HEK293 (cell line): Measurements from ENCODE around the gene CACNB2.

Experiments used
- CTCF ChIA-PET: fragments of 350-600 bp; formaldehyde crosslinking; extraction: SDS; loops from one replicate; lab custom pipeline; 2021; ENCODE audit warnings: antibody characterized with exemption; lab: Yijun Ruan, JAX
- POLR2A ChIA-PET: fragments of 300-600 bp; formaldehyde crosslinking; extraction: SDS; loops from one replicate; lab custom pipeline; 2020; ENCODE audit warnings: antibody characterized with exemption, inconsistent platforms; lab: Yijun Ruan, JAX
- H3K27ac ChIP-seq: fragments of 200-500 bp; sonication (Bioruptor generic); 2 replicates; pipeline ENCODE4 v1.5.1; 2014; ENCODE audit warnings: low read depth, low read length, control low read depth, inconsistent platforms; ENCODE audit errors: extremely low read depth
- H3K36me3 ChIP-seq, 2 experiments: fragments of 200-500 bp in 1 of 2; sonication (Bioruptor generic) in 1 of 2; 1 replicate in 1 of 2; 2 replicates in 1 of 2; pipeline ENCODE4 v1.5.1; 2014 to 2017; ENCODE audit warnings: inconsistent platforms in 2 of 2, low read length in 2 of 2; ENCODE audit not compliant: control insufficient read depth in 2 of 2, insufficient read depth in 1 of 2
- H3K4me1 ChIP-seq: fragments of 200-500 bp; sonication (Bioruptor generic); 2 replicates; pipeline ENCODE4 v1.5.1; 2014; ENCODE audit warnings: mild to moderate bottlenecking, low read length, inconsistent platforms; ENCODE audit not compliant: control insufficient read depth, insufficient read depth
- H3K4me3 ChIP-seq: 2 replicates; pipeline ENCODE4 v1.5.1; 2011; ENCODE audit warnings: low read depth, mild to moderate bottlenecking, control low read depth, low read length, moderate library complexity
- H3K9me3 ChIP-seq: fragments of 200-500 bp; sonication (Bioruptor generic); 2 replicates; pipeline ENCODE4 v1.5.1; 2014; ENCODE audit warnings: low read depth, low read length, inconsistent platforms; ENCODE audit not compliant: control insufficient read depth, insufficient read depth
- GFI1B ChIP-seq: fragments of 450-650 bp; formaldehyde crosslinking; IDR thresholded peaks from 2 replicates; pipeline ENCODE4 v1.5.1; 2016; ENCODE audit warnings: missing biosample characterization, missing genetic modification characterization
- HOXA7 ChIP-seq: sonication (generic); formaldehyde crosslinking; IDR thresholded peaks from 2 replicates; pipeline ENCODE4 v1.8.1; 2022; ENCODE audit warnings: missing genetic modification reagents, borderline replicate concordance
- KLF8 ChIP-seq: fragments of 450-650 bp; formaldehyde crosslinking; IDR thresholded peaks from 2 replicates; pipeline ENCODE4 v1.5.1; 2016; ENCODE audit warnings: missing biosample characterization, missing genetic modification characterization
- ZNF223 ChIP-seq: fragments of 450-650 bp; formaldehyde crosslinking; IDR thresholded peaks from 2 replicates; pipeline ENCODE4 v1.5.1; 2016; ENCODE audit warnings: missing biosample characterization, missing genetic modification characterization
- ZNF23 ChIP-seq: fragments of 450-650 bp; formaldehyde crosslinking; IDR thresholded peaks from 2 replicates; pipeline ENCODE4 v1.5.1; 2016; ENCODE audit warnings: missing biosample characterization, missing genetic modification characterization, borderline replicate concordance
- ZNF274 ChIP-seq, 2 experiments: fragments of 200-500 bp in 1 of 2; fragments of 450-650 bp in 1 of 2; sonication (Bioruptor generic) in 1 of 2; formaldehyde crosslinking in 1 of 2; IDR thresholded peaks; 2 replicates each; pipeline versions ENCODE4 v1.5.1 to v1.6.1; 2014 to 2016; ENCODE audit warnings: borderline replicate concordance in 1 of 2, inconsistent platforms in 1 of 2, low read length in 1 of 2, missing biosample characterization in 1 of 2, missing genetic modification characterization in 1 of 2
- ZNF324 ChIP-seq: fragments of 450-650 bp; formaldehyde crosslinking; IDR thresholded peaks from 2 replicates; pipeline ENCODE4 v1.5.1; 2016; ENCODE audit warnings: missing biosample characterization, missing genetic modification characterization
- ZNF391 ChIP-seq: fragments of 450-650 bp; formaldehyde crosslinking; IDR thresholded peaks from 2 replicates; pipeline ENCODE4 v1.5.1; 2016; ENCODE audit warnings: low read depth, missing biosample characterization, missing genetic modification characterization, borderline replicate concordance
- ZNF510 ChIP-seq: fragments of 450-650 bp; formaldehyde crosslinking; IDR thresholded peaks from 2 replicates; pipeline ENCODE4 v1.5.1; 2018; ENCODE audit warnings: mild to moderate bottlenecking, missing genetic modification characterization, missing biosample characterization; ENCODE audit not compliant: insufficient replicate concordance
- ZNF558 ChIP-seq: fragments of 450-650 bp; formaldehyde crosslinking; IDR thresholded peaks from 2 replicates; pipeline ENCODE4 v1.5.1; 2016; ENCODE audit warnings: missing biosample characterization, missing genetic modification characterization
- ZNF561 ChIP-seq: fragments of 450-650 bp; IDR thresholded peaks from 2 replicates; pipeline ENCODE4 v1.5.1; 2018; ENCODE audit warnings: missing biosample characterization, missing genetic modification characterization, borderline replicate concordance
- ZNF610 ChIP-seq: fragments of 450-650 bp; formaldehyde crosslinking; IDR thresholded peaks from 2 replicates; pipeline ENCODE4 v1.5.1; 2016; ENCODE audit warnings: missing biosample characterization, missing genetic modification characterization, borderline replicate concordance
- ZNF623 ChIP-seq: fragments of 450-650 bp; formaldehyde crosslinking; IDR thresholded peaks from 2 replicates; pipeline ENCODE4 v1.5.1; 2016; ENCODE audit warnings: missing biosample characterization, missing genetic modification characterization
- ZNF768 ChIP-seq: fragments of 450-650 bp; formaldehyde crosslinking; IDR thresholded peaks from 2 replicates; pipeline ENCODE4 v1.5.1; 2018; ENCODE audit warnings: missing biosample characterization, mild to moderate bottlenecking, missing genetic modification characterization
- ZNF777 ChIP-seq: fragments of 450-650 bp; formaldehyde crosslinking; IDR thresholded peaks from 2 replicates; pipeline ENCODE4 v1.5.1; 2017; ENCODE audit warnings: missing biosample characterization, missing genetic modification characterization, borderline replicate concordance
- ZSCAN23 ChIP-seq: fragments of 450-650 bp; formaldehyde crosslinking; IDR thresholded peaks from 2 replicates; pipeline ENCODE4 v1.5.1; 2016; ENCODE audit warnings: missing biosample characterization, missing genetic modification characterization
- TF ChIP-seq, protein P1 (sequence below): fragments of 450-650 bp; formaldehyde crosslinking; IDR thresholded peaks from 2 replicates; pipeline ENCODE4 v1.5.1; 2016; ENCODE audit warnings: missing biosample characterization, missing genetic modification characterization
- TF ChIP-seq, protein P2 (sequence below): fragments of 450-650 bp; formaldehyde crosslinking; IDR thresholded peaks from 2 replicates; pipeline ENCODE4 v1.5.1; 2016; ENCODE audit warnings: missing biosample characterization, missing genetic modification characterization
- TF ChIP-seq, protein P3 (sequence below): fragments of 450-650 bp; formaldehyde crosslinking; IDR thresholded peaks from 2 replicates; pipeline ENCODE4 v1.5.1; 2017; ENCODE audit warnings: missing biosample characterization, missing genetic modification characterization
- TF ChIP-seq, protein P4 (sequence below): fragments of 450-650 bp; IDR thresholded peaks from 2 replicates; pipeline ENCODE4 v1.5.1; 2018; ENCODE audit warnings: missing biosample characterization, missing genetic modification characterization
- TF ChIP-seq, protein P5 (sequence below): fragments of 450-650 bp; formaldehyde crosslinking; IDR thresholded peaks from 2 replicates; pipeline ENCODE4 v1.5.1; 2016; ENCODE audit warnings: missing biosample characterization, missing genetic modification characterization
- TF ChIP-seq, protein P6 (sequence below): fragments of 450-650 bp; formaldehyde crosslinking; IDR thresholded peaks from 2 replicates; pipeline ENCODE4 v1.5.1; 2017; ENCODE audit warnings: missing biosample characterization, missing genetic modification characterization
- TF ChIP-seq, protein P7 (sequence below): fragments of 450-650 bp; formaldehyde crosslinking; IDR thresholded peaks from 2 replicates; pipeline ENCODE4 v1.5.1; 2017; ENCODE audit warnings: missing biosample characterization, missing genetic modification characterization

CACNB2 gene

DNA sequence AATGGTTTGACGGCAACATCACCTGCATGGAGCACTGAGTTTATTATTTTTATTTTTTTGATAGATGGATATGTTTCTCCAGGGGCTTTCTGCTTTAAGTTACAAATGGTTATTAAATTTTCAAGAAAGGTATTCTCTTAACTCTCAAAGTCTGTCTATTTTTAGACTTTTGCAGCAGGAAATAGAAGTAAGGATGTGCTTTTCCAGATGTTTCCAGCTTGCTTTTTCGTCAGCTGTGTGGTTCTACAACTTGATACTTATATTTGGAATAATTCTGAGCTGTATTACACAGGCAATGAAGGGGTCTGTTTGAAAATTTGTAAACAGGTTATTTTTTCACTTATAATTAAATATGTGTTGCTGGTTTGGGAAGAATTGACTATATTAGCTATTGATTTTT, 69.0 kb downstream of the CACNB2 start:
- Histone ChIP-seq H3K36me3 (no peaks in the 10 kb centered on the region), H3K9me3 (no peaks in the 10 kb centered on the region), H3K4me1 (no peaks in the 10 kb centered on the region), H3K27ac (no peak overlapping the region), H3K4me3 (no peak overlapping the region)
- POLR2A ChIA-PET = no interaction called here
- CTCF ChIA-PET = interaction anchor here (0.5 to 0.9 kb wide), 4 partner anchors 29 to 967 kb away, joined by 3 to 4 read pairs (median 4); no protein-coding TSS in a partner anchor
- TF ChIP-seq ZNF223 (tag by site-specific recombination) (no peak), ZNF558 (no peak), ZNF23 (tag by site-specific recombination) (no peak), GFI1B (tag by site-specific recombination) (no peak), ZNF777 (tag by site-specific recombination) (no peak), HOXA7 (CRISPR knock-in tag) (no peak), ZNF510 (tag by site-specific recombination) (no peak), ZNF561 (tag by site-specific recombination) (no peak), ZNF623 (tag by site-specific recombination) (no peak), ZNF610 (tag by site-specific recombination) (no peak), ZNF391 (no peak)
- TF ChIP-seq, protein P1, sequence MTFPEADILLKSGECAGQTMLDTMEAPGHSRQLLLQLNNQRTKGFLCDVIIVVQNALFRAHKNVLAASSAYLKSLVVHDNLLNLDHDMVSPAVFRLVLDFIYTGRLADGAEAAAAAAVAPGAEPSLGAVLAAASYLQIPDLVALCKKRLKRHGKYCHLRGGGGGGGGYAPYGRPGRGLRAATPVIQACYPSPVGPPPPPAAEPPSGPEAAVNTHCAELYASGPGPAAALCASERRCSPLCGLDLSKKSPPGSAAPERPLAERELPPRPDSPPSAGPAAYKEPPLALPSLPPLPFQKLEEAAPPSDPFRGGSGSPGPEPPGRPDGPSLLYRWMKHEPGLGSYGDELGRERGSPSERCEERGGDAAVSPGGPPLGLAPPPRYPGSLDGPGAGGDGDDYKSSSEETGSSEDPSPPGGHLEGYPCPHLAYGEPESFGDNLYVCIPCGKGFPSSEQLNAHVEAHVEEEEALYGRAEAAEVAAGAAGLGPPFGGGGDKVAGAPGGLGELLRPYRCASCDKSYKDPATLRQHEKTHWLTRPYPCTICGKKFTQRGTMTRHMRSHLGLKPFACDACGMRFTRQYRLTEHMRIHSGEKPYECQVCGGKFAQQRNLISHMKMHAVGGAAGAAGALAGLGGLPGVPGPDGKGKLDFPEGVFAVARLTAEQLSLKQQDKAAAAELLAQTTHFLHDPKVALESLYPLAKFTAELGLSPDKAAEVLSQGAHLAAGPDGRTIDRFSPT = no peak
- TF ChIP-seq, protein P2, sequence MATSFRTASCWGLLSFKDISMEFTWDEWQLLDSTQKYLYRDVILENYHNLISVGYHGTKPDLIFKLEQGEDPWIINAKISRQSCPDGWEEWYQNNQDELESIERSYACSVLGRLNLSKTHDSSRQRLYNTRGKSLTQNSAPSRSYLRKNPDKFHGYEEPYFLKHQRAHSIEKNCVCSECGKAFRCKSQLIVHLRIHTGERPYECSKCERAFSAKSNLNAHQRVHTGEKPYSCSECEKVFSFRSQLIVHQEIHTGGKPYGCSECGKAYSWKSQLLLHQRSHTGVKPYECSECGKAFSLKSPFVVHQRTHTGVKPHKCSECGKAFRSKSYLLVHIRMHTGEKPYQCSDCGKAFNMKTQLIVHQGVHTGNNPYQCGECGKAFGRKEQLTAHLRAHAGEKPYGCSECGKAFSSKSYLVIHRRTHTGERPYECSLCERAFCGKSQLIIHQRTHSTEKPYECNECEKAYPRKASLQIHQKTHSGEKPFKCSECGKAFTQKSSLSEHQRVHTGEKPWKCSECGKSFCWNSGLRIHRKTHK (tag by site-specific recombination) = no peak
- TF ChIP-seq, protein P3, sequence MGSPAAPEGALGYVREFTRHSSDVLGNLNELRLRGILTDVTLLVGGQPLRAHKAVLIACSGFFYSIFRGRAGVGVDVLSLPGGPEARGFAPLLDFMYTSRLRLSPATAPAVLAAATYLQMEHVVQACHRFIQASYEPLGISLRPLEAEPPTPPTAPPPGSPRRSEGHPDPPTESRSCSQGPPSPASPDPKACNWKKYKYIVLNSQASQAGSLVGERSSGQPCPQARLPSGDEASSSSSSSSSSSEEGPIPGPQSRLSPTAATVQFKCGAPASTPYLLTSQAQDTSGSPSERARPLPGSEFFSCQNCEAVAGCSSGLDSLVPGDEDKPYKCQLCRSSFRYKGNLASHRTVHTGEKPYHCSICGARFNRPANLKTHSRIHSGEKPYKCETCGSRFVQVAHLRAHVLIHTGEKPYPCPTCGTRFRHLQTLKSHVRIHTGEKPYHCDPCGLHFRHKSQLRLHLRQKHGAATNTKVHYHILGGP = no peak

DNA sequence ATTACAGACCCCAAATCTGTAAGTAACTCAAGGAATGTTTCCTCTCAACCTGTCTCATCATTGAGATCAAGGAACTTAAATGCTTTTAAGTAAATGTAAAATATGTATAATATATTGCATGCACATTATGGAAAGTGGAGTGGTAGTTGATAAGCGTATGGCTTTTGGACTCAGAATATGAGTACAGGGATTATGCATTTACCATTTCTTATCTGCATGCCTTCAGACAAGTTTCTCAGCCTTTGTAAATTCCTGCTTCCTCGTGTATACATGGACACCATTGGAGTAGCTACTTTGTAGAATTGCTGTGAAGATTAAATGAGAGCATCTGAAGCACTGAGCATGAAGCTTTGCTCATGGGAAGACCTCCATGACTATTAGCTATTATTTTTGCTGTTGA, 70.5 kb downstream of the CACNB2 start:
- CTCF ChIA-PET = interaction anchor here (0.7 kb wide), 1 partner anchor 96 kb away, joined by 4 read pairs; no protein-coding TSS in a partner anchor
- no peaks in the 10 kb centered on the region for H3K4me1 ChIP-seq
- TF ChIP-seq ZNF768 (tag by site-specific recombination) (no peak), KLF8 (tag by site-specific recombination) (no peak), ZNF324 (no peak), ZNF274 (IDR thresholded peaks at IDR 0.05; ENCODE audit: low read length) (no peak), ZNF274 (tag by site-specific recombination; IDR thresholded peaks at IDR 0.05; ENCODE audit: borderline replicate concordance) (no peak), ZSCAN23 (tag by site-specific recombination) (no peak)
- TF ChIP-seq, protein P4, sequence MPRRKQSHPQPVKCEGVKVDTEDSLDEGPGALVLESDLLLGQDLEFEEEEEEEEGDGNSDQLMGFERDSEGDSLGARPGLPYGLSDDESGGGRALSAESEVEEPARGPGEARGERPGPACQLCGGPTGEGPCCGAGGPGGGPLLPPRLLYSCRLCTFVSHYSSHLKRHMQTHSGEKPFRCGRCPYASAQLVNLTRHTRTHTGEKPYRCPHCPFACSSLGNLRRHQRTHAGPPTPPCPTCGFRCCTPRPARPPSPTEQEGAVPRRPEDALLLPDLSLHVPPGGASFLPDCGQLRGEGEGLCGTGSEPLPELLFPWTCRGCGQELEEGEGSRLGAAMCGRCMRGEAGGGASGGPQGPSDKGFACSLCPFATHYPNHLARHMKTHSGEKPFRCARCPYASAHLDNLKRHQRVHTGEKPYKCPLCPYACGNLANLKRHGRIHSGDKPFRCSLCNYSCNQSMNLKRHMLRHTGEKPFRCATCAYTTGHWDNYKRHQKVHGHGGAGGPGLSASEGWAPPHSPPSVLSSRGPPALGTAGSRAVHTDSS (tag by site-specific recombination) = no peak
- TF ChIP-seq, protein P5, sequence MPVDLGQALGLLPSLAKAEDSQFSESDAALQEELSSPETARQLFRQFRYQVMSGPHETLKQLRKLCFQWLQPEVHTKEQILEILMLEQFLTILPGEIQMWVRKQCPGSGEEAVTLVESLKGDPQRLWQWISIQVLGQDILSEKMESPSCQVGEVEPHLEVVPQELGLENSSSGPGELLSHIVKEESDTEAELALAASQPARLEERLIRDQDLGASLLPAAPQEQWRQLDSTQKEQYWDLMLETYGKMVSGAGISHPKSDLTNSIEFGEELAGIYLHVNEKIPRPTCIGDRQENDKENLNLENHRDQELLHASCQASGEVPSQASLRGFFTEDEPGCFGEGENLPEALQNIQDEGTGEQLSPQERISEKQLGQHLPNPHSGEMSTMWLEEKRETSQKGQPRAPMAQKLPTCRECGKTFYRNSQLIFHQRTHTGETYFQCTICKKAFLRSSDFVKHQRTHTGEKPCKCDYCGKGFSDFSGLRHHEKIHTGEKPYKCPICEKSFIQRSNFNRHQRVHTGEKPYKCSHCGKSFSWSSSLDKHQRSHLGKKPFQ (tag by site-specific recombination) = no peak
- TF ChIP-seq, protein P6, sequence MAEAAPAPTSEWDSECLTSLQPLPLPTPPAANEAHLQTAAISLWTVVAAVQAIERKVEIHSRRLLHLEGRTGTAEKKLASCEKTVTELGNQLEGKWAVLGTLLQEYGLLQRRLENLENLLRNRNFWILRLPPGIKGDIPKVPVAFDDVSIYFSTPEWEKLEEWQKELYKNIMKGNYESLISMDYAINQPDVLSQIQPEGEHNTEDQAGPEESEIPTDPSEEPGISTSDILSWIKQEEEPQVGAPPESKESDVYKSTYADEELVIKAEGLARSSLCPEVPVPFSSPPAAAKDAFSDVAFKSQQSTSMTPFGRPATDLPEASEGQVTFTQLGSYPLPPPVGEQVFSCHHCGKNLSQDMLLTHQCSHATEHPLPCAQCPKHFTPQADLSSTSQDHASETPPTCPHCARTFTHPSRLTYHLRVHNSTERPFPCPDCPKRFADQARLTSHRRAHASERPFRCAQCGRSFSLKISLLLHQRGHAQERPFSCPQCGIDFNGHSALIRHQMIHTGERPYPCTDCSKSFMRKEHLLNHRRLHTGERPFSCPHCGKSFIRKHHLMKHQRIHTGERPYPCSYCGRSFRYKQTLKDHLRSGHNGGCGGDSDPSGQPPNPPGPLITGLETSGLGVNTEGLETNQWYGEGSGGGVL (tag by site-specific recombination) = no peak
- TF ChIP-seq, protein P7, sequence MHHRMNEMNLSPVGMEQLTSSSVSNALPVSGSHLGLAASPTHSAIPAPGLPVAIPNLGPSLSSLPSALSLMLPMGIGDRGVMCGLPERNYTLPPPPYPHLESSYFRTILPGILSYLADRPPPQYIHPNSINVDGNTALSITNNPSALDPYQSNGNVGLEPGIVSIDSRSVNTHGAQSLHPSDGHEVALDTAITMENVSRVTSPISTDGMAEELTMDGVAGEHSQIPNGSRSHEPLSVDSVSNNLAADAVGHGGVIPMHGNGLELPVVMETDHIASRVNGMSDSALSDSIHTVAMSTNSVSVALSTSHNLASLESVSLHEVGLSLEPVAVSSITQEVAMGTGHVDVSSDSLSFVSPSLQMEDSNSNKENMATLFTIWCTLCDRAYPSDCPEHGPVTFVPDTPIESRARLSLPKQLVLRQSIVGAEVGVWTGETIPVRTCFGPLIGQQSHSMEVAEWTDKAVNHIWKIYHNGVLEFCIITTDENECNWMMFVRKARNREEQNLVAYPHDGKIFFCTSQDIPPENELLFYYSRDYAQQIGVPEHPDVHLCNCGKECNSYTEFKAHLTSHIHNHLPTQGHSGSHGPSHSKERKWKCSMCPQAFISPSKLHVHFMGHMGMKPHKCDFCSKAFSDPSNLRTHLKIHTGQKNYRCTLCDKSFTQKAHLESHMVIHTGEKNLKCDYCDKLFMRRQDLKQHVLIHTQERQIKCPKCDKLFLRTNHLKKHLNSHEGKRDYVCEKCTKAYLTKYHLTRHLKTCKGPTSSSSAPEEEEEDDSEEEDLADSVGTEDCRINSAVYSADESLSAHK (tag by site-specific recombination) = no peak

More for the DNA sequence above, 70.5 kb downstream of the CACNB2 start:
- no peak overlapping the region for H3K27ac ChIP-seq
- no peak overlapping the region for H3K4me3 ChIP-seq
- H3K9me3 ChIP-seq = no peaks in the 10 kb centered on the region
- no peaks in the 10 kb centered on the region for H3K36me3 ChIP-seq
- POLR2A ChIA-PET = no interaction called here
